IMR-90 (cell line): ENCODE results near the gene ASH1L. TPM values are rescaled to one million over a fixed set of nuclear protein-coding genes. Genes with fewer than 3 reads are reported as not detected.

Source experiments
- ATAC-seq: fragments of 200-7000 bp; cut with Tn5 transposase; 2 replicates; pipeline ENCODE4 v1.9.1; 2020; ENCODE audit warnings: low read depth, mild to moderate bottlenecking, moderate library complexity
- BruUV-seq: library from RNA; stranded (reverse); fragments of 400-500 nt; replicated peaks from 2 replicates; lab custom pipeline; 2021; lab: Mats Ljungman, UMichigan
- CTCF ChIA-PET: fragments of 300-600 bp; formaldehyde crosslinking; extraction: SDS; loops from one replicate; lab custom pipeline; 2021; ENCODE audit warnings: antibody characterized with exemption; lab: Yijun Ruan, JAX
- POLR2A ChIA-PET: fragments of 300-600 bp; sonication (Branson Sonifier 250); formaldehyde crosslinking; loops from one replicate; lab custom pipeline; 2022; ENCODE audit warnings: antibody characterized with exemption; ENCODE audit not compliant: unreplicated experiment; lab: Charles Lee
- DNase-seq: peaks from one replicate; pipeline ENCODE4 v3.0.0; 2013
- H2AFZ ChIP-seq: replicated peaks from 2 replicates; pipeline ENCODE3; 2013; ENCODE audit warnings: low read length, mild to moderate bottlenecking; ENCODE audit not compliant: poor library complexity
- H2AK5ac ChIP-seq: 2 replicates; pipeline ENCODE4 v1.6.1; 2013; ENCODE audit warnings: low read depth, low read length, inconsistent platforms
- H2AK9ac ChIP-seq: replicated peaks from 2 replicates; pipeline ENCODE3; 2013; ENCODE audit warnings: mild to moderate bottlenecking, low read depth, low read length, moderate library complexity; ENCODE audit not compliant: poor library complexity
- H2BK120ac ChIP-seq: 2 replicates; pipeline ENCODE4 v1.6.1; 2013; ENCODE audit warnings: low read depth, low read length, inconsistent platforms
- H2BK15ac ChIP-seq: 3 replicates; pipeline ENCODE4 v1.6.1; 2013; ENCODE audit warnings: low read depth, low read length, inconsistent platforms
- H2BK20ac ChIP-seq: 2 replicates; pipeline ENCODE4 v1.6.1; 2013; ENCODE audit warnings: low read depth, mild to moderate bottlenecking, inconsistent platforms, low read length, moderate library complexity
- H2BK5ac ChIP-seq: 2 replicates; pipeline ENCODE4 v1.6.1; 2013; ENCODE audit warnings: mild to moderate bottlenecking, low read depth, low read length, inconsistent platforms; ENCODE audit not compliant: poor library complexity, severe bottlenecking
- H3K14ac ChIP-seq: replicated peaks from 2 replicates; pipeline ENCODE4 v1.6.1; 2013; ENCODE audit warnings: low read depth, low read length, inconsistent platforms
- H3K18ac ChIP-seq: 2 replicates; pipeline ENCODE4 v1.6.1; 2013; ENCODE audit warnings: low read depth, low read length, control low read depth
- H3K23ac ChIP-seq: 2 replicates; pipeline ENCODE4 v1.6.1; 2013; ENCODE audit warnings: low read depth, low read length, inconsistent platforms
- H3K27ac ChIP-seq: 2 replicates; pipeline ENCODE4 v1.5.1; 2013; ENCODE audit warnings: mild to moderate bottlenecking, control low read depth, low read length; ENCODE audit not compliant: insufficient read depth
- H3K27me3 ChIP-seq: 2 replicates; pipeline ENCODE4 v1.6.1; 2013; ENCODE audit warnings: low read length; ENCODE audit not compliant: control insufficient read depth, insufficient read depth
- H3K36me3 ChIP-seq: 2 replicates; pipeline ENCODE4 v1.6.1; 2013; ENCODE audit warnings: low read length, mixed read lengths; ENCODE audit not compliant: control insufficient read depth, insufficient read depth
- H3K4ac ChIP-seq: 2 replicates; pipeline ENCODE4 v1.6.1; 2013; ENCODE audit warnings: low read depth, low read length, inconsistent platforms
- H3K4me1 ChIP-seq: 2 replicates; pipeline ENCODE4 v1.6.1; 2013; ENCODE audit warnings: low read length, mixed read lengths; ENCODE audit not compliant: control insufficient read depth, insufficient read depth
- H3K4me2 ChIP-seq: 2 replicates; pipeline ENCODE4 v1.6.1; 2013; ENCODE audit warnings: low read depth, mild to moderate bottlenecking, control low read depth, low read length, moderate library complexity
- H3K4me3 ChIP-seq: 2 replicates; pipeline ENCODE4 v1.5.1; 2013; ENCODE audit warnings: low read depth, mild to moderate bottlenecking, control low read depth, low read length, moderate library complexity; ENCODE audit not compliant: insufficient read depth
- H3K56ac ChIP-seq: 2 replicates; pipeline ENCODE4 v1.6.1; 2013; ENCODE audit warnings: low read length, inconsistent platforms; ENCODE audit not compliant: insufficient read depth; ENCODE audit errors: extremely low read depth
- H3K79me1 ChIP-seq, 2 experiments: 2 replicates each; pipeline ENCODE4 v1.6.1; 2013; ENCODE audit warnings: low read length in 2 of 2, inconsistent platforms in 1 of 2, low read depth in 1 of 2
- H3K9ac ChIP-seq: 2 replicates; pipeline ENCODE4 v1.6.1; 2013; ENCODE audit warnings: low read depth, low read length, control low read depth
- H3K9me1 ChIP-seq: 2 replicates; pipeline ENCODE4 v1.6.1; 2013; ENCODE audit warnings: low read length, inconsistent platforms; ENCODE audit not compliant: insufficient read depth
- H3K9me3 ChIP-seq: 2 replicates; pipeline ENCODE4 v1.6.1; 2013; ENCODE audit warnings: low read length; ENCODE audit not compliant: control insufficient read depth, insufficient read depth
- H4K20me1 ChIP-seq: 2 replicates; pipeline ENCODE4 v1.6.1; 2013; ENCODE audit warnings: low read length, inconsistent platforms; ENCODE audit not compliant: insufficient read depth
- H4K5ac ChIP-seq: 2 replicates; pipeline ENCODE4 v1.6.1; 2013; ENCODE audit warnings: mild to moderate bottlenecking, low read depth, low read length, control low read depth
- H4K8ac ChIP-seq, 2 experiments: 2 replicates each; pipeline ENCODE4 v1.6.1; 2013; ENCODE audit warnings: low read depth in 2 of 2, low read length in 2 of 2, control low read depth in 1 of 2, inconsistent platforms in 1 of 2
- H4K91ac ChIP-seq: 2 replicates; pipeline ENCODE4 v1.6.1; 2013; ENCODE audit warnings: low read depth, low read length, inconsistent platforms; ENCODE audit not compliant: insufficient read depth
- NFE2L2 ChIP-seq: fragments of 150-350 bp; IDR thresholded peaks from 2 replicates; pipeline ENCODE4 v1.6.1; 2016; ENCODE audit warnings: low read depth, mild to moderate bottlenecking, low read length
- POLR2A ChIP-seq: IDR thresholded peaks from 2 replicates; pipeline ENCODE4 v1.6.1; 2012; ENCODE audit warnings: mild to moderate bottlenecking, low read depth, low read length
- WGBS, 2 experiments: methylation state at CpG; one replicate each; pipeline versions ENCODE4 v1.1.5 to v1.1.7; 2013; ENCODE audit warnings: missing lambda C conversion rate in 2 of 2; ENCODE audit not compliant: insufficient read length in 1 of 2; ENCODE audit errors: extremely low coverage in 2 of 2; 5-methylcytosine and 5-hydroxymethylcytosine counted together
- dilution Hi-C: fragments of 300-500 bp; cut with HindIII; formaldehyde crosslinking; loops from one replicate; pipeline ENCODE4 v1.14.3; 2018; ENCODE audit warnings: low sequenced_read_pairs; ENCODE audit not compliant: unreplicated experiment
- in situ Hi-C: fragments of 300-500 bp; cut with MboI; formaldehyde crosslinking; loops from 3 replicates; pipeline ENCODE4 v1.14.3; 2019; ENCODE audit warnings: low sequenced_read_pairs, inconsistent platforms, mixed read lengths
- intact Hi-C: fragments of 100-400 bp; cut with micrococcal nuclease; formaldehyde crosslinking; loops from 2 replicates; pipeline ENCODE4 v1.10.0; 2022
- polyA plus RNA-seq, 3 experiments: library from polyadenylated mRNA; depleted of rRNA; stranded (reverse); fragments of >200 nt; gene quantifications; 2 replicates each; pipeline ENCODE4 v1.2.3, GENCODE V29; 2012; ENCODE audit warnings: low replicate concordance in 1 of 3
- total RNA-seq: library from RNA; depleted of rRNA; stranded (reverse); fragments of >200 nt; gene quantifications from 2 replicates; pipeline ENCODE4 v1.2.3, GENCODE V29; 2012

Gene ASH1L
- total and polyA plus RNA-seq, 2 of the 4 experiments (the other 2 are of a cell fraction): 13.7 to 18.5 TPM

- Histone ChIP-seq H3K9me1 (no peaks in the 10 kb centered on the region), H3K4me3 (no peak overlapping the region), H3K9ac (no peak overlapping the region), H2BK5ac (no peak overlapping the region), H2AK5ac (no peak overlapping the region), H3K27me3 (no peaks in the 10 kb centered on the region), H2BK15ac (no peak overlapping the region), H4K5ac (no peak overlapping the region), H4K91ac (no peak overlapping the region), H3K4me1 (no peaks in the 10 kb centered on the region), H3K79me1 (peaks cover under 1 to 16% of the 10 kb centered on the region in 2 experiments), H3K36me3 (peaks cover 12% of the 10 kb centered on the region), H3K56ac (no peak overlapping the region), H3K27ac (no peak overlapping the region), H2AK9ac (no peak overlapping the region), H3K9me3 (no peaks in the 10 kb centered on the region), H3K4ac (no peak overlapping the region), H2BK120ac (no peak overlapping the region), H3K23ac (no peak overlapping the region), H4K8ac (no peak overlapping the region), H3K4me2 (no peak overlapping the region), H2AFZ (no peak overlapping the region), H4K20me1 (no peaks in the 10 kb centered on the region; the same call in 1 of the 2 replicates), H3K18ac (no peak overlapping the region), H3K14ac (no peak overlapping the region), H2BK20ac (no peak overlapping the region)
- ATAC-seq: no peak
- TF ChIP-seq POLR2A (no peak), NFE2L2 (no peak)
- intact Hi-C loops: no loop called here
- BruUV-seq: no TSS peak
- in situ Hi-C loops: no loop called here
- dilution Hi-C loops: no loop called here
- DNase-seq: no peak
- CTCF ChIA-PET: no interaction called here
- POLR2A ChIA-PET: no interaction called here
- no CpG with 5 or more reads among the region's 1 CpG for WGBS, 2 experiments
Observed at GRCh38 chr1:155410931-155411330, 151.7 kb downstream of the ASH1L start.
